ENCODE data around the gene OR1L1.

Gene OR1L1

GRCh38 chr9:122661416-122661815 is at the start of gene OR1L1:
Gene OR1L1 (plus strand): TSS chr9:122661716. CDS start chr9:122661716, 0 bp downstream.
- no peak for DNase-seq

- no peak for DNase-seq
Observed at GRCh38 chr9:122614362-122614761, 47.2 kb upstream of the OR1L1 start, which contains the start of gene OR1Q1. Gene OR1Q1 (plus strand): TSS chr9:122614738. CDS start chr9:122614738, 0 bp downstream.

- no peak for DNase-seq
Observed at GRCh38 chr9:122619996-122620395, 41.5 kb upstream of the OR1L1 start.

GRCh38 chr9:122642226-122642625 is 19.3 kb upstream of the OR1L1 start:
- no peak for DNase-seq

GRCh38 chr9:122656378-122656777 is 5.1 kb upstream of the OR1L1 start:
- DNase-seq = no peak

GRCh38 chr9:122657527-122657926 is 4.0 kb upstream of the OR1L1 start, which contains the start of gene OR1B1:
Gene OR1B1 (minus strand): TSS chr9:122657627.
- no peak for DNase-seq

- no peak for DNase-seq
Observed at GRCh38 chr9:122672481-122672880, 11.0 kb downstream of the OR1L1 start.

- DNase-seq = no peak
Observed at GRCh38 chr9:122684851-122685250, 23.3 kb downstream of the OR1L1 start.

- DNase-seq = no peak
Observed at GRCh38 chr9:122695696-122696095, 34.2 kb downstream of the OR1L1 start.

All from NCI-H524 (cell line).